GM19328 (cell line): ENCODE measurements around the gene NEBL.

Source experiments
- ATAC-seq: cut with Tn5 transposase; IDR thresholded peaks from one replicate; pipeline ENCODE4 v1.9.1; 2021; ENCODE audit warnings: mild to moderate bottlenecking, moderate library complexity; ENCODE audit not compliant: unreplicated experiment

Gene NEBL

DNA sequence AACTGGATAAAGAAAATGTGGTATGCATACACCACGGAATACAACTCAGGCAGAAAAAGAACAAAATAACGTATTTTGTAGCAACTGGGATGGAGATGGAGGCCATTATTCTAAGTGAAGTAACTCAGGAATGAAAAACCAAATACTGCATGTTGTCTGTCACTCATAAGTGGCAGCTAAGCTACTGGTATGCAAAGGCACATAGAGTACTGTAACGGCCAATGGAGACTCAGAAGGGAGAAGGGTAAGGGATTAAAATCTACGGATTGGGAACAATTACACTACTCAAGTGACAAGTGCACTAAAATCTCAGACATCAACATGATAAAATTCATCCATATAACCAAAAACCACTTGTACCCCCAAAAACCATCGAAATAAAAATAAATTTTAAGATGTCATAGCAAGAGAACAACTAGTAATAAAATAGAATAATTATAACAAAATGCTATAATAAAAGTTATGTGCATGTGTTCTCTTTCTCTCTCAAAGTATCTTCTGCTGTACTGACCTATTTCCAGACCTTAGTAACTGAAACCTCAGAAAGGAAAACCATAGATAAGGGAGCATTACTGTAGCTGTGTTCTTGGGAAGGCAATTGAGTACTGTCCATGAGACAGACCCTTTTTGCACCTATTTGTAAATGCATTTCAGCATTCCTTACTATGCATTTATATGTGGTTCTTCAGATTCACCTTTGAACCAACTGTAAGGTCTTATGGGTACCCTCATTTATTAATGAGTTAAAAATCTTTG lies 6.7 kb upstream of the NEBL start:
- ATAC-seq: no peak

DNA sequence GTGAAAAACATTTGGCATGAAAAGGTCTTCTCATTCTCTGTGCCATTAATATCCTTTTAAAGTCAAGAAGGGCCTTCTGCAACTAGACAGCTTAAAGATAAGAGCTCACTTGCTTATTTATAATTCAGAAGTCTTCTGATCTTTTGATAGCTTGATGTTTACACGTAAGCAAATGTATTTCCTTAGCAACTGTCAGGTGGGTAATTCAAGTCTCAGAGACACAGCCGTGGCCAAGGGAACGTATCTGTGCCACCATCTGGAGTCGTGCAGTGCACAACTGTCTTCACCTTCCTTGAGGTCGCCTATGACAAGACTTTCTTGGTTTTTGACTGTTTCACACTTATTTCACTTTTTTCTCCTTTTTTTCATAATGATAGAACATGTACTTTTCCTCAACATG lies 4.0 kb upstream of the NEBL start:
- no peak for ATAC-seq

GRCh38 chr10:20898866-20899535 lies 1.9 kb upstream of the NEBL start:
- ATAC-seq: no peak

- no peak for ATAC-seq
Observed at GRCh38 chr10:20893297-20893696, 3.8 kb downstream of the NEBL start.

DNA sequence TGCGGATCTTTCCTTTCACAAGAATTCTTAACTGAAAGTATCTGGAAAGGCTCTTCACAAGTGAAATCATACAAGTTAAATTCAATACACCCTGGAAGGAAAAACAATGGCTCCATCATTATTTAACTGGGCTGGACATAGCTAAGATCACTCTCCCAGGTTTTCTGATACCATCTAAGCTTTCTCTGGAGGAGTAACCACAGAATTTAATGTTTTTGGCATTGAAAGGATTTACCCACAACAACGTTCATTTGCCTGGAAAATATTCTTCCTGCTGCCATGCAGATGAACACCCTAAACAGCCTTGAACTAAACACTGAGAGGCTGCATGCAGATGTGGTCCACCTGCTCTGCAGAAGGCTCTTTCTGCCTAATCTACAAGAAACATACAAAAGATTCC lies 4.3 kb downstream of the NEBL start:
- no peak for ATAC-seq

DNA sequence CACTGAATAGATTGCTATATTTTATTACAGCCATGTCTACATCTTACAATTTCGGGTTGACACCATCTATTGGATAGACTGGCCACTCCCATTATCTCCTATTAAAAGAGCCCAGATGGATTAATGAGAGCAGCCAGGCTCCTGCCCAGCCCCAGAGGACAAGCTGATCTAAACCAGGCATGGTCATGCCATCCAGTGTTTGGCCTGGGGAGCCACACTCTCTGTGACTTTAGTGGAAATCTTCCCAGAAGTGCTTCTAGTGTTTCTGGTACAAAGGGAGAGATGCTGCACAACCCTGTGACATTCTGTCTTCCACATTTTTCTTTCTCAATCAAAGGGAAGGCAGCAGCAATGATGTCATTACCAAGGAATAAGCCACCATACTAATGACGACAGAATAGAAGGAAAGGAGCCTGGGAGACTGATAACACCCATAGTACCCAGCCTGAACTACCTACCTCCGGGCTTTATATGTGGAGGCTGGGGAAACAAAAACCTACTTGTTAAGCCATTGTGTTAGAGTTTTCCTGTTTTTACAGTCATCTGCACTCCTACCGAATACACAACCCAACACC lies 5.0 kb downstream of the NEBL start:
- ATAC-seq: no peak

DNA sequence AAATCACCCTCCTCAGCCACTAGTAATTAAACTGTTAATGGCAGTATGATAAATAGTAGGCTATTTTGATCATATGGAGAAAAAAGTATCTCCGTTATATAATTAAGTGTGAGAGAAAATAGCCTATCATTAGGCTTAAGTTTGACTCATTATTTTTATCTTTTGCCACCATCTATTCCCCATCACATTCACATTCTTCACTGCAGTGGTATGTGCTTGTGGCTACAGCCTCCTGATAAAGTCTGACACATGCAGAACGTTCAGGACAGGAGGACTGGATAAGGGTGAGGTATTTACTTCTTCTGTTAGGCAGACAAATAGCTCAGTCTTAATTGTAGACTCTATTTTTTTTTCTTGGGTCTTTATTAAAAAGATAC lies 5.8 kb downstream of the NEBL start:
- no peak for ATAC-seq

GRCh38 chr10:20890491-20891337 lies 6.4 kb downstream of the NEBL start:
- no peak for ATAC-seq

- no peak for ATAC-seq
Observed at GRCh38 chr10:20890009-20890408, 7.1 kb downstream of the NEBL start.

DNA sequence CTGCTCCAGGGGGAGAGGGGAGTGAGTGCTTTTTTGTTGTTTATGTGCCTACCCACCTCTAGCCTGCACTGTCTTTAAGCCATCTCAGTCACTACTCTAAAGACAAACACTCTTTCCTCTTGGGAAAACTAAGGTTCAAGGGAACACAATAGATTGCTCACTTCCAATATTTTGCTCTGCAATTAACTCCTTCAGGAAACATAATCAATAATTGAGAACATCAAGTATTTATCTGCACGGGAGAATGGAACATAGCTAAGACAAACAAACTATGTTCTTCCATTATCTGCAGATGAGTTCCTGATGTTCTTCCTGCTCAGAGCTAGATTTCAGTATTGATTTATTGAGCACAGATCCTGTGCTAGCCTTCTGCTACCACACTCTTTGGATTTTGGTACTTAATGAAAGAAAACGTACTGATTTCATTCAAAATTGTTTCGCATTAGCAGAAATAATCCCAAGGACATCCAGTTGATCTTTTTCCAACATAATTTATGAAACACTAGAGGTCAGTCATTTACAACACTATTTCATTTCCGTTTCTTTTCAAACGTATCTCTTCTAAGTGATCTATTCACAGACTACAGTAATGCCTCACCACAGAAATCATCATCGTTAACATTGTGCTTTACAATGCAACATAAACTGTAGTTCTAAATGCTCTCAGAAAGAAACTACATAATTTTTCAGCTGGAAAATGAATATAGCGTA lies 8.3 kb downstream of the NEBL start:
- ATAC-seq: no peak

- ATAC-seq: no peak
Observed at GRCh38 chr10:20887706-20888555, 9.2 kb downstream of the NEBL start.

- no peak for ATAC-seq
Observed at GRCh38 chr10:20885678-20886077, 11.4 kb downstream of the NEBL start.

DNA sequence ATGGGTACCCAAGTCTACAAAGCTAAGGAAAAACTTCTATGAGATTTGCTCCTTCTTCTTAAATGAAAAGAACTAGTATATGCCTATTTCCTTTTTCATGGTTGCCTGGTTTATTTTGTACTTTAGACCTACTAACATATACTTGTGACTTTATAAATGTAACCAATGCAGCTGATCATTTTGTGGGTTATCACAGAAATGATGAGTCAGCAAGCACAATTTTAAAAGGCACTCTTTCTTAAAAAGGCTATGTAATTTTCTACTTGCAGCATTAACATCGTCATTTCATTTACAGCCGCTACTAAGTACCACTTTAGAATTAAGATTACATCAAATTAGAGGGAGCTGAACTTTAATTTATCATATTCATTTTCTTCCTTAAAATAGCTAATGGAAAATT lies 13.6 kb downstream of the NEBL start:
- ATAC-seq: no peak

GRCh38 chr10:20882091-20882490 lies 15.0 kb downstream of the NEBL start:
- ATAC-seq: no peak

DNA sequence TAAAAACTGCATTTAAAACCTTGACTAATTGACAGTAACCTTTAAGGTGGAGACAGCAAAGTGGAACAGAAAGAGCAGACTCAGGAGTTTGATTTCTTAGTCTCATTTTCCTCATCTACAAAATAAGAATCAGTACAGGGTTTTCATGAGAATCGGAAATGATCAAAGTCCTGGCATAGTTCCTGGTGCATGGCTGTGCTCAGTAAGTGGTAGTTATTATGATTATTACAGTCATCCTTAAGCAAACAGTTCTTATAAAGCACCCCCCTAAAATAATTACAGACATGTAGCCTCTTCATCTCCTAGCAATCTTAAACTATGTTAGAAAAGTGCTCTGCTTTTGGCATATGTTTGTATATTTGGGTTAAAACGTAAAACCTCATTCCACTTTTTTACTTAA lies 18.0 kb downstream of the NEBL start:
- no peak for ATAC-seq

DNA sequence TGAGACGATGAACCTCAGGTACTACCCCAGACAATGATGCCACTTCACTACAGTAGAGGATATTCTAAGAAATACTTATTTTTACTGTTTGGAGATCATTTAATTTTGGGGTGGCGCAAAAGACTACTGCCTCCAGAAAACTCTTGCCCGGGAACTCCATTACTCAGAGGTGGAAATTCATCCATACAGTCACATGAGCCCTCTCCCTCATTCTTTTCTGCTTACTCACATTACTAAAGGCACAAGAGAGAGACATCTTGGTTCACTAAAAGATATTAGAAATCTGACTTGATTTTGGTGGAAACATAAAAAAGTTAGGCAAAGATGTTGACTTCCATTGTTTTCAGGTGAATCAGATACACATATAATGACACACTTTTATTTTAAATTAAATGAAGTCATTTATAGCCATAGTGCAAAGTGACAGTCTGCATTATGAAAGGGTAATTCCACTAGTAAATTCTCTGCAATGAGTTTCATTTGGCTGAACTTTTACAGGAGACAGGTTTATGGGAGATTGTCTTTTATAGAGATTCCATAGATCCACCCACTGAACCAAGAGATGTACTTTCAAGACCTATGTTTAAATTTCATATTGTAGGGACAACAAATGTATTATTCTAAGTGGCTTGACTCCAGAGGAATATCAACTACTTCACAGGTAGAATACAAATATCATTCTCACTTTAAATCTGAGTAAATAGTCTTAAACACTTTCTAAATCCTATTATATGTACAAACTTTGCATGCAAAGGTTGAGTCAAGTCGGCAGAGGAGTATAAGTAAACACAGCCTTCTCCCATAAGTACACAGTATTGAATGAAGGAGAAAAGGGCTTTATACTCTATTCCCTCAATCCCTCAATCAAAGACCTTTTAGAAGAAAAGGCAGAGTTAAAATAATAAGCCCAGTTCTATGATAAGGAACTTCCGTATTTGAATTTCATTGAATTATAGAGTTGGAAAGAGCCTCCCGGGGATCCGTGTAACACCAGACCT lies 18.8 kb downstream of the NEBL start:
- no peak for ATAC-seq

DNA sequence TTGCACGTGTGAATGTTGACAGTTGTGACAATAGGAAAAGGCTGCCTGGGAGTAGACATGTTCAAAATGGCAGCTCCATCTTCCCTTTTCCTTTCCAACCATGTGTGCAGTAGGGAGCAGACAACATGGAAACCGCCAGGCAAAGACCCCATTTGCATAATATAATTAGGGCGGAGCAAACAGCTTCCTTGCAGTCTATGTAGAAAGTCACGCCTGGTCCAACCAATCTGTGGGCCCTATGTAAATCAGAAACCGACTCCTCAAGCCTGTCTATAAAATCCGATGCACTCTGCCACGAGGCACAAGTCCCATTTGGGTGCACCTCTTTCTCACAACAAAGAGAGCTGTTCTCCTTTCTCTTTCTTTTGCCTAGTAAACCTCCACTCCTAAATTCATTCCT lies 19.6 kb downstream of the NEBL start:
- ATAC-seq: no peak

DNA sequence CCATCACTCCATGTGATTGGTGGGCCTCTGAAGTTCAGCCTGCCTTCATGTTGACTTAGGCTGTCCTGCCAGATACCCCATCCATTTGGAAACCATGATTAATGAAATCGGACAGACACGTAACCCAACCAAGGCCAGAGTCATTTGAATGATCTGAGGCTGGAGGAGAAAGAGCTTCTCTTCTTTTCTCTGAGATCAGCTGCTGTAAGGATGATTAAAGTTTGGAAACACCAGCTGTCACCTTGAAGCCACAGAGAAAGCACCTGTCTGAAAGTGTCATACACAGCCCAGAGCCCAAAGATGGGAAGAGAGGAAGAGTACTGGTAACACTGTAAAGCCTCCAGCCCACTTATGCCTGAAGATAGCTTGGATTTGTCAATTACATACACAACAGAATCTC lies 22.9 kb downstream of the NEBL start:
- ATAC-seq: no peak

DNA sequence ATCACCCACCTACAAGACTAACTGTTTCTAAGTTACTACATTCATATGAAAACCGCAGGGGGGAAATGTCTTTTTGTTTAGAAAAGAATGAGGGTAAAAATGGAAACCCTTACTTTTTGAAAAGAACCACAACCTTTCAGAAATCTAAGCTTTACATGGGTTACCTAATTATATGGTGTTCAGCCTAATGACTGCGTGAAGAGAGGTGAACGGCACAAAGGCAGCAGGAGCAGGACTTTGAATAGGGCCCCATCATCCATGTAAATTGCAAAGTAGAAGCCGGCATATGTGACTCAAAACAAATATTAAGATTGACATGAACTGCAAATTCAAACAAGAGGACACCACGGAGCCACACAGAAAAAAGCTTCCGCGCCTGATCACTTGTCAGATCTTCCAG lies 25.1 kb downstream of the NEBL start:
- ATAC-seq: no peak
